Measurements from ENCODE around the gene C3orf70.

- TF ChIP-seq CTCF (IDR thresholded peaks at IDR 0.05) (no peak), ZFX (IDR thresholded peaks at IDR 0.05; ENCODE audit: borderline replicate concordance) (no peak)
These were observed 81.5 kb downstream of the C3orf70 start for GRCh38 chr3:185071287-185071800.

Data from 22Rv1 (cell line).